A204.1 (cell line): ENCODE measurements around the gene RFX2.

Experiments used
- FAIRE-seq: peaks from 2 replicates; lab custom pipeline; 2012; peaks lifted over from hg19 to GRCh38; lab: Jason Lieb, UNC

The RFX2 gene

GRCh38 chr19:6110360-6110977 lies at the start of gene RFX2:
RFX2 (minus strand) TSS chr19:6110500; CDS start chr19:6047496, 63,004 bp downstream.
- peak; percentile 89 for FAIRE-seq

- FAIRE-seq, result no peak
These were observed 45.7 kb upstream of the RFX2 start for GRCh38 chr19:6156033-6156432.

- no peak for FAIRE-seq
These were observed 40.0 kb upstream of the RFX2 start for GRCh38 chr19:6150289-6150688.

GRCh38 chr19:6141217-6141616 lies 30.9 kb upstream of the RFX2 start:
- FAIRE-seq, result no peak

- no peak for FAIRE-seq
These were observed 28.2 kb upstream of the RFX2 start for GRCh38 chr19:6138511-6138910.

- FAIRE-seq, result no peak
These were observed 27.8 kb upstream of the RFX2 start for GRCh38 chr19:6138066-6138465.

GRCh38 chr19:6133231-6133630 lies 22.9 kb upstream of the RFX2 start:
- FAIRE-seq, result no peak

- no peak for FAIRE-seq
These were observed 22.2 kb upstream of the RFX2 start for GRCh38 chr19:6132482-6132881.

GRCh38 chr19:6127716-6128335 lies 17.5 kb upstream of the RFX2 start:
- FAIRE-seq, result no peak

- FAIRE-seq, result no peak
These were observed 16.2 kb upstream of the RFX2 start for GRCh38 chr19:6126335-6126974.

GRCh38 chr19:6125571-6125989 lies 15.3 kb upstream of the RFX2 start:
- no peak for FAIRE-seq

GRCh38 chr19:6119031-6119430 lies 8.7 kb upstream of the RFX2 start:
- no peak for FAIRE-seq

GRCh38 chr19:6118043-6118442 lies 7.7 kb upstream of the RFX2 start:
- FAIRE-seq, result no peak

- no peak for FAIRE-seq
These were observed 7.2 kb upstream of the RFX2 start for GRCh38 chr19:6117534-6117933.

- FAIRE-seq, result no peak
These were observed 6.6 kb upstream of the RFX2 start for GRCh38 chr19:6116749-6117430.

- FAIRE-seq, result no peak
These were observed 5.7 kb upstream of the RFX2 start for GRCh38 chr19:6115992-6116391.

- no peak for FAIRE-seq
These were observed 3.4 kb upstream of the RFX2 start for GRCh38 chr19:6113616-6114188.

GRCh38 chr19:6109947-6110346 lies 353 bp downstream of the RFX2 start:
- no peak for FAIRE-seq

GRCh38 chr19:6108721-6109633 lies 1.3 kb downstream of the RFX2 start:
- no peak for FAIRE-seq

- FAIRE-seq, result peak; percentile 97
These were observed 3.5 kb downstream of the RFX2 start for GRCh38 chr19:6106643-6107294.

GRCh38 chr19:6105444-6105843 lies 4.9 kb downstream of the RFX2 start:
- no peak for FAIRE-seq
